Forelimb muscle (tissue), 1 donor: Measurements from ENCODE around the gene C22orf23. TPM values are rescaled to one million over a fixed set of nuclear protein-coding genes. Genes with fewer than 3 reads are reported as not detected.

Experiments used
- DNase-seq: peaks from one replicate; pipeline ENCODE4 v3.0.0-alpha.2; 2013; ENCODE audit warnings: low read depth
- polyA plus RNA-seq: library from polyadenylated mRNA; unstranded; fragments of 120-200 nt; gene quantifications from one replicate; pipeline ENCODE4 v1.2.1, GENCODE V29; 2013; ENCODE audit not compliant: insufficient read length

C22orf23 gene
- polyA plus RNA-seq, 1 donor, result 10.2 TPM

DNA sequence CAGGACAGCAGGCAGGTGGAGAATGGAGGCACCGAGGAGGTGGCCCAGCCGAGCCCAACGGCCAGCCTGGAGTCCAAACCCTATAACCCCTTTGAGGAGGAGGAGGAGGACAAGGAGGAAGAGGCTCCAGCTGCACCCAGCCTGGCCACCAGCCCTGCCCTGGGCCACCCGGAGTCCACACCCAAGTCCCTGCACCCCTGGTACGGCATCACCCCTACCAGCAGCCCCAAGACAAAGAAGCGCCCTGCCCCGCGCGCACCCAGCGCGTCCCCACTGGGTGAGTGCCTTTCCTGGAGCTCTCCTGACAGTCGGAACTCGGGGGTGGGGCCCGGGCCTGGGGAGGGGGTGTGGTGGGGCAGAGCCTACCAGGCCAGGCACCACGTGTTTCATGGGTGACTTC lies 27.6 kb downstream of the C22orf23 start:
- DNase-seq, result no peak

- no peak for DNase-seq
Observed at GRCh38 chr22:37925330-37925729, 28.1 kb downstream of the C22orf23 start.

GRCh38 chr22:37924386-37925065 lies 28.9 kb downstream of the C22orf23 start:
- DNase-seq, result no peak

- DNase-seq, result no peak
Observed at GRCh38 chr22:37923927-37924326, 29.5 kb downstream of the C22orf23 start.

GRCh38 chr22:37922191-37922590 lies 31.2 kb downstream of the C22orf23 start:
- no peak for DNase-seq

GRCh38 chr22:37920126-37920525 lies 33.3 kb downstream of the C22orf23 start:
- no peak for DNase-seq

DNA sequence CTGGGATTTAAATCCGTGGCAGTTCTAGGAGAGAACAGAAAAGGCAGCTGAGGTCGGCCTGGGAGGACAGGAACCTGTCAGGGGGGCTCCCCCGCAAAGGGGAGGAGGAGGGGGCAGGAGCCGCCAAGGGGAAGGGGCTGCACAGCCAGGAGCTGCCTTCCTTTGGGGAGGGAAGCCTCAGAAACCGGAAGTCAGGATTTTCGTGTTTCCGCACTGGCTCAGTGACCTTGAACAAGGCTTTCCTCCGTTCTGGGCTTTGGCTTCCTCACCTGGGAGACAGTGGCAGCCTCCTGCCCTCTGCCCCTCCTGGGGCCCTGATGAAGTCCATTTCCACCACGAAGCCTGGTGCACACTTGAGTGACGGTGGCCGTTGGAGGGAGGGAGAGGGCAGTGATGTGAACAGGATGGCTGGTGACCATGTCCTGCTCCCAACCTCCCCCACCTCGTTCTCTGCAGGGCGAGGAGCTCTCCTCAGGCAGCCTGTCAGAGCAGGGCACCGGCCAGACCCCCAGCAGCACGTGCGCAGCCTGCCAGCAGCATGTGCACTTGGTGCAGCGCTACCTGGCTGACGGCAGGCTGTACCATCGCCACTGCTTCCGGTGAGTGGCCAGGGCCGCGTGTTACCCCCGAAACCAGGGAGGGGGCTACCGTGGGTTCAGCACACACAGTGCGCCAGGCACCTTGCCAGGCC lies 34.7 kb downstream of the C22orf23 start:
- no peak for DNase-seq

GRCh38 chr22:37917874-37918548 lies 35.4 kb downstream of the C22orf23 start:
- DNase-seq, result no peak

GRCh38 chr22:37916311-37916710 lies 37.1 kb downstream of the C22orf23 start:
- no peak for DNase-seq

DNA sequence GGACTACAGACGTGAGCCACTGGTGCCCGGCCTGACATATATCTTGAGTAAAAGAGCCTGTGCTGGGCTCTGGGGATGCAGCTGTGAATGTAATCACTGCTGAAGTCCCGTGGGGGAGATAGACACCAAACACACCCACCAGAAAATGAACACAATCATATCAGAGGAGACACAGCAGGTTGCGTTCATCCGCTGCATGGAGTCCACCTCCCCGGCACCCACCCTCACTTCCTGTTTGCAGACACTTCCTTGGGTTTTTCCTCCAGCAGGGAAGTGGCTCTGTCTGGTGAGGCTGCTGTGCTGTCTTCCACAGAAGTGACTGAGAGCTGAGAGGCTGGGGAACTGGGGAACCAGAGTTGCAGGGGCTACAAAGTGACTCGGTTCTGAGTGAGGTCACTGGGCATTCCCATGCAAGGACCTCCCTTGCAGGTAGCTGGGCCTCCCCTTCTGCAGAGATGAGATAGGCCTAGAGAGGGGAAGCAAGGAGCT lies 40.1 kb downstream of the C22orf23 start:
- no peak for DNase-seq

GRCh38 chr22:37912171-37912570 lies 41.2 kb downstream of the C22orf23 start:
- no peak for DNase-seq

- no peak for DNase-seq
Observed at GRCh38 chr22:37911697-37912096, 41.7 kb downstream of the C22orf23 start.

DNA sequence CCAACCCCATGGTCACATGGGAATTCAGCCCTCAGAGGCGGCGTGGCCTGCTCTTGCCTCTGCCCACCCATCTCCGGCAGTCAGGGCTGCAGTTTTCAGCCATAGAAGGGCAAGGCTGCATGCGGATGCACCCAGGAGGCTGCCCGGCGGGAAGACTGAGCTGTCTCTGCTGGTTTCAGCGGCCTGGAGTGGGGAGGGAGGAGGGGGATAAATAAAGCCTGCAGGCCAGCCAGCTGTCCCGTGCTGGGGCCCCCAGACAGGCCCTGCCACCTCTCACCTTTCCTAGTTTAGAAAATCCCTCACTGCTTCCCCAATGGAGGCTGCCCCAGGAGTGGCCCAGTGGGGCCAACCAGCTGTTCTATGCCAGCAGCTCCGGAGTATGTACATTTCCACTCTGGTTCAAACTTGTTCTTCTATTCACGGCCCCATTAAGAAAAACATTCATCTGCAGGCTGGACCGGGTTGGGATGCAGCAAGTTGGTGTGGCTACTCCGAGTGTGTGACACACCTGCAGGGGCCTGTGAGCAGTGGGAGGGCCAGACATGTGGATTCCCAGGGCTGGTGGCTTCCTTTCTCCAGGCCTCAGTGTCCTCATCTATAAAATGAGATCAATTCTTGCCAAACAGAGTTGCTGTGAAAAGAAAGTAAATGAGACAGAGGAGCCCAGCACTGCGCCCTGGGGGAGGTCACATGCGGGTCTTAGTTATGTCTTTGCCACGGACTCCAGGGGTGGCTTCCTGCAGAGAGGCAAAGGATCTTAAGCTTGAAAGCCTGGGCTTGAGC lies 42.3 kb downstream of the C22orf23 start:
- no peak for DNase-seq

DNA sequence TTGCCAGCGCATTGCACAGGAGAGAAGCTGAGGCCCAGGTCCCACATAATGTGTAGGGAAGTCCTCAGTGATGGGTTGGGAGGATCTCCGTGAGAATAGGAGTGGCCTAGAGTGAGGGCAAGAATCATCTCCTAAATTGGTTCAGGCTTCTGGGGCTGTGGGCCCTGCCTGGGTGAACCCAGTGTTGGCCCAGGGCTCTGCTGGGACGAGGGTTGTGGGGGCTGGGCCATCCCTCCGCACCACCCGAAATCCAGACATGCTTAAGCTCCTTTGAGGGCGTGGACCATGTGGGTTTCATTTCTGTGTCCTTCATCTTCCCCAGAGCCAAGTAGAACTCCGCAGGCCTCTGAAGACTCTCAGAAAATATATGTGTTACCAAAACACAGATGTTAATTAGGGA lies 43.6 kb downstream of the C22orf23 start:
- no peak for DNase-seq

GRCh38 chr22:37907036-37907954 lies 46.1 kb downstream of the C22orf23 start:
- DNase-seq, result no peak

GRCh38 chr22:37906364-37907008 lies 46.9 kb downstream of the C22orf23 start:
- DNase-seq, result no peak

DNA sequence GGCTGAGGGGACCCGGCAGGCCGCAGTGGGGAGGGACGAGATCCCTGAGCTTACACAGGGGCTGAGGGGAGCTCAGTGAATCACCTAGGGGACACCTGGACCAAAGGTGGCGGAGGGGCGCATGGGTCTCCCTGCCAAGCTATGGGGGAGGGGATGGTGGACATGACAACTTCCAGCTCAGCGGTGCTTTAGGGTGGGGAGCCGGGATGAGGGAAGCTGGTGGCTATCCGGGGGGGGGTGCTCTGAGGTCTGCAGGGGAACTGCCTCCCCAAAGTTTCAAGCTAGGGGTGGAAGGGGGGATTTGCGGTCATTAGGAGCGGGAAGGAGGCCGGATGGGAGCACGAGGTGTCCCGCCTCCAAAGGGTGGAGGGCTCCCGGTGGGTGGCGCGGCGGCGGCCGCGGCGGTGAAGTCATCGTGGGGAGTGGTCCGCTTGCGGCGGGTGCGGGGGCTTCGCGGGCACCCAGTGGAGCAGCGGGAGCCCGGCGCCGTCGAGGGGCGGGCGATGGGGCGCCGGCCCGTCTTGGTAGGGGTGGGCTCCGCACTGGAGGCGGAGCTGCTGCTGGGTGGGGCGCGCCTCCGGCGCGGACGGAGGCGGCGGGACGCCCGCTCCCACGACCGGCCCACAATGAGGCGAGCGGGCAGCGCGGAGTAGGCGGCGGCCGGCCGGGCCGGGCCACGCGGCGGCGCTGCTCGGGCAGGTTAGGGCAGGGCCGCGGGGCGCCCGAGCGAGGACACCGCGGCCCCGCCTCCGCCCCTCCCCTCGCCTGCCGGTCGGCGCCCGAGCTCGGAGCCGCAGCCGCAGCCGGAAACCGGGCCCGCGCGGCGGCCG lies 47.7 kb downstream of the C22orf23 start, which contains the start of gene MICALL1:
Gene MICALL1 (plus strand): TSS at position 764 of the 830 bp plus-strand sequence. CDS start 126 bp downstream, outside the sequence.
- no peak for DNase-seq

DNA sequence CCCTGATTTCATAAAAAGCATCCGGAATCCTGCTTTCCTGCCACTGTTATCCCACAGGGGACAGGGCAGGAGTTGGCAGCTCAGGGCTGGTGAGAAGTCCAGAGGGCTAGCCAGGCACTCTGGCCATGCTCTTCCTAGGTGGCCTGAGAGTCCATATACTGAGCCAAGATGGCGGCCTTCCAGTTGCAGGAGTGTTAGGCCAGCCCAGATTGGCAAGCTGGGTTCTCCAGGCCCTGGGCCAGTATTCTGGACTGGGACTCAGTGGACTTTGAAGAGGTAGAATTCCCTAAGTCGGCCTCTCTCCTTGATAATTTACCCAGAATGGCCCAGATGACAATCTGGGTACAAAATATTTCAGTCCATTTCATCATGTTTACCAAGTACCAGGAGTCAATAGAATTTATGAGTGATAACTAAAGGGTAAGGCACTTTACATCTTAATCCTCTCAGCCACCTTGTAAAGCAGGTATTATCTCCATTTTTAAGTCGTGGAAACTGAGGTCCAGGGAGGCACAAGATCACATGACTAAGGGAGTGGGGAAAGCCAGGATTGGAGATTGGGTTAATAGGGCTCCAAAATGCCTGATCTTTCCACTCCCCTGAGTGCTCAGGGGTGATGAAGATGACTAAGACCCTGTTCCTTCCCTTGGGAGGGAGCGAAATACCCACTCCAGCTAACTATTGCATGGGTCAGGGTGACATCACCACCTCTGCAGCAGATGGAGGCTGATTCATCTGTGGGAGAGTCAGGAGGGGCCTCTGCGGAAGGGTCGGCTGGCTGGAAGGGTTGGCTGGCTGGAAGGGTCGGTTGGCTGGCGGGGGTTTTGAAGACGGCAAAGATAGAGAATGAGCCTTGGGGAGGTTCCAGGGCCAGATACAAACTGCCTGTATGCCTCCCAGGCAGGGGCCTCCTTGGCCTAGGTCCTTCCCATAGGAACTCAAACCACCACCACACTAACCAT lies 48.5 kb downstream of the C22orf23 start:
- no peak for DNase-seq
